ENCODE results near the gene DPP6. TPM values are rescaled to one million over a fixed set of nuclear protein-coding genes. Genes with fewer than 3 reads are reported as not detected.

The DPP6 gene
- total RNA-seq, 1 experiment from 2014 or later, result not detected

DNA sequence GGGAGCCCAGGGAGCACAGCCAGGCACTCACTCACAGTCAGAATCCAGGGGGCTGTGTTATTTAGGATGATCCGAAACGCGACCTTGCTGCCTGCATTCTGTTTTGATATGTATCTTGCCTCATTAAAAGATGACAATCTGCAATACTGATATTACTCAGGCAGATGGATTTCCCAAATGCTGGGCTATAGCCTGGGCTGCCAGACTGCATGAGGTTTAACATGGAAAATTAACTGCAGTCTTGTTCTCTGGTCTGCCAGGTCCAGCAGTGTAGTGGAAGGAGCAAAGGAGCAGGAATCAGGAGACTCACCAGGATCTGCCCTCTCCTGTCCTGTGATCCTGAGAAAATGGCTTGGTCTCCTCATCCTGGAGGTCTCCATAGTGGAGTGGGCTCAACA is 692.7 kb downstream of the DPP6 start:
- no TSS peak for BruUV-seq (replicated peaks)
- no peaks in the 10 kb centered on the region for H3F3A ChIP-seq (ENCODE audit: low read length, unreplicated experiment)
- DNase-seq (no peak), ATAC-seq (no peak)
- no peak overlapping the region for H3K4me2 ChIP-seq (ENCODE audit: low read length)
- H3K79me2 ChIP-seq (ENCODE audit: low read length), result no peaks in the 10 kb centered on the region
- no peaks in the 10 kb centered on the region; the same call in 1 of the 2 replicates for H3K36me3 ChIP-seq (ENCODE audit: low read depth, low read length)
- H3K9me2 ChIP-seq (replicated peaks; ENCODE audit: low read length), result no peaks in the 10 kb centered on the region
- H3K4me3 ChIP-seq (ENCODE audit: low read length), result no peak overlapping the region
- intact Hi-C loops (cut with micrococcal nuclease), result no loop called here
- CTCF ChIA-PET, result no interaction called here
- H3K9ac ChIP-seq (ENCODE audit: low read length), result no peak overlapping the region
- H3K27me3 ChIP-seq (ENCODE audit: low read length), result peaks cover 30% of the 10 kb centered on the region
- no peak overlapping the region for H2AFZ ChIP-seq (ENCODE audit: low read length)
- H4K20me1 ChIP-seq (ENCODE audit: low read length), result no peaks in the 10 kb centered on the region
- TF ChIP-seq CTCF (conservative IDR thresholded peaks at IDR 0.05; ENCODE audit: low read depth, low read length) (no peak), EZH2phosphoT487 (IDR thresholded peaks at IDR 0.05; ENCODE audit: borderline replicate concordance, low read length) (no peak), EZH2 (IDR thresholded peaks at IDR 0.05; ENCODE audit: low read length, unreplicated experiment) (no peak)
- POLR2A ChIA-PET (ENCODE audit: unreplicated experiment), result no interaction called here
- H3K4me1 ChIP-seq (ENCODE audit: insufficient read depth, low read length), result no peaks in the 10 kb centered on the region
- H3K9me3 ChIP-seq (ENCODE audit: low read length), result no peaks in the 10 kb centered on the region
- no peak overlapping the region for H3K27ac ChIP-seq (ENCODE audit: low read length)

DNA sequence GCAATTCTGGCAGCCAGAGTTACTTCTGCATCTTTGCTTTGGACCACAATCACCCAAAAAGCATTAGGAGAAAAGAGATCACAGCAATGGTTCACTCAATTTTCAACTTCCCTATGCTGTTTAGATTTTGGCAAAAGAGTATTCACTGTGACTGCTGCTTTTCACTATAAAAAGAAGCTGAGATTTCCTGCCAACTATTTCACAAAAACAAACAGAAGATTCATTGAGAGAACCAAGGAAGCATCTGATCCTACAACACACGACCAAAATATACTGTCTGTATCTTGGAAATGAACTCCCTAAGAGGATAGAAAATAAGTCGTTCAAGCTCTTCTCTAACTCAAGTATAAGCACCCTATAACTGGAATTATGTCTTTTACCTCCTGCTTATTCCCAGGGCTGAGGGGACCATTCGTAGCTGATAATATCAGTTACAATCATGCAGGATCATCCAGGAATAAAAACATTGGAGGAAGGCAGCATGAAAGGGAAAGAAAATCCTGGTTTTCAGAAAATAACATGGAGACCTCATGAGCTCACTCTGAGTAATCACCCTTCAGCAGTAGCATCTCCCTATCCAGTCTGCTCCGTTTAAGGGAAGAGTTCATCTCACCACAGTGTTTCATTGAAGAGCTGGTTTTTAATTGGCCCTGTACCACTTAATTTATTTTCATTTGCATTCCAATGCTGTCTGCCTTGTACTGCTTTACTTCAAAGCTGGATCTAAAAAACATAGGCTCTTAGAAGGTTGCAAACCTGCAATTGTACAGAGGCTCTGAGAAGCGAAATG is 694.6 kb downstream of the DPP6 start:
- POLR2A ChIA-PET (ENCODE audit: unreplicated experiment), result no interaction called here
- Histone ChIP-seq H3K4me2 (ENCODE audit: low read length) (no peak overlapping the region), H3K27ac (ENCODE audit: low read length) (no peak overlapping the region), H2AFZ (ENCODE audit: low read length) (no peak overlapping the region), H3K36me3 (ENCODE audit: low read depth, low read length) (no peaks in the 10 kb centered on the region; the same call in 1 of the 2 replicates), H3K4me3 (ENCODE audit: low read length) (no peak overlapping the region), H3K9me3 (ENCODE audit: low read length) (no peaks in the 10 kb centered on the region), H3K4me1 (ENCODE audit: insufficient read depth, low read length) (no peaks in the 10 kb centered on the region), H4K20me1 (ENCODE audit: low read length) (no peaks in the 10 kb centered on the region), H3K27me3 (ENCODE audit: low read length) (peaks cover 44% of the 10 kb centered on the region), H3F3A (ENCODE audit: low read length, unreplicated experiment) (no peaks in the 10 kb centered on the region), H3K79me2 (ENCODE audit: low read length) (no peaks in the 10 kb centered on the region), H3K9ac (ENCODE audit: low read length) (no peak overlapping the region), H3K9me2 (replicated peaks; ENCODE audit: low read length) (no peaks in the 10 kb centered on the region)
- intact Hi-C loops (cut with micrococcal nuclease), result no loop called here
- CTCF ChIA-PET, result no interaction called here
- ATAC-seq, result no peak
- no TSS peak for BruUV-seq (replicated peaks)
- DNase-seq, result no peak
- no peak for TF ChIP-seq EZH2 (IDR thresholded peaks at IDR 0.05; ENCODE audit: low read length, unreplicated experiment)
- no peak for TF ChIP-seq CTCF (conservative IDR thresholded peaks at IDR 0.05; ENCODE audit: low read depth, low read length)
- no peak for TF ChIP-seq EZH2phosphoT487 (IDR thresholded peaks at IDR 0.05; ENCODE audit: borderline replicate concordance, low read length)

- TF ChIP-seq CTCF (conservative IDR thresholded peaks at IDR 0.05; ENCODE audit: low read depth, low read length) (no peak), EZH2 (IDR thresholded peaks at IDR 0.05; ENCODE audit: low read length, unreplicated experiment) (no peak), EZH2phosphoT487 (IDR thresholded peaks at IDR 0.05; ENCODE audit: borderline replicate concordance, low read length) (no peak)
- CTCF ChIA-PET, result no interaction called here
- Histone ChIP-seq H3K27me3 (ENCODE audit: low read length) (peaks cover 41% of the 10 kb centered on the region), H3K4me3 (ENCODE audit: low read length) (no peak overlapping the region), H3F3A (ENCODE audit: low read length, unreplicated experiment) (no peaks in the 10 kb centered on the region), H3K4me2 (ENCODE audit: low read length) (no peak overlapping the region), H3K9ac (ENCODE audit: low read length) (no peak overlapping the region), H3K79me2 (ENCODE audit: low read length) (no peaks in the 10 kb centered on the region), H3K4me1 (ENCODE audit: insufficient read depth, low read length) (no peaks in the 10 kb centered on the region), H3K27ac (ENCODE audit: low read length) (no peak overlapping the region), H3K36me3 (ENCODE audit: low read depth, low read length) (no peaks in the 10 kb centered on the region; the same call in 1 of the 2 replicates), H4K20me1 (ENCODE audit: low read length) (no peaks in the 10 kb centered on the region), H3K9me3 (ENCODE audit: low read length) (no peaks in the 10 kb centered on the region), H3K9me2 (replicated peaks; ENCODE audit: low read length) (no peaks in the 10 kb centered on the region), H2AFZ (ENCODE audit: low read length) (no peak overlapping the region)
- no peak for ATAC-seq
- POLR2A ChIA-PET (ENCODE audit: unreplicated experiment), result no interaction called here
- BruUV-seq (replicated peaks), result no TSS peak
- no peak for DNase-seq
- intact Hi-C loops (cut with micrococcal nuclease), result no loop called here
Observed at GRCh38 chr7:154748089-154748786, 696.0 kb downstream of the DPP6 start.
